ENCODE data around the gene SLC10A3.
A peak's percentile ranks its signal among the peaks of the same experiment; 100 is the strongest.

The SLC10A3 gene

DNA sequence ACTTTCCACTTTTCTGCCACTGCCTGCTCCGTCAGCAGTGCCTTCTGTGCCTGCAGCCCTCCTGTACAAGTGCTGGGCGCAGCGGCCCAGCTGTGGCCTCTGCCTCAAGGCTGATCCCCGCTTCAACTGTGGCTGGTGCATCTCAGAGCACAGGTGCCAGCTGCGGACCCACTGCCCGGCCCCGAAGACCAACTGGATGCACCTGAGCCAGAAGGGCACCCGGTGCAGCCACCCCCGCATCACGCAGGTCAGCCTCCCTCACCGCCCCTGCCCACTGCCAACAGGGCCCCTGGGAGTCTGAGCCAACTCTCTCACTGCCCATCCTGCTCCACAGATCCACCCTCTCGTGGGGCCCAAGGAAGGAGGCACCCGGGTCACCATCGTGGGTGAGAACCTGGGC lies 24.8 kb downstream of the SLC10A3 start:
- DNase-seq (ENCODE audit: low spot score) = no peak

DNA sequence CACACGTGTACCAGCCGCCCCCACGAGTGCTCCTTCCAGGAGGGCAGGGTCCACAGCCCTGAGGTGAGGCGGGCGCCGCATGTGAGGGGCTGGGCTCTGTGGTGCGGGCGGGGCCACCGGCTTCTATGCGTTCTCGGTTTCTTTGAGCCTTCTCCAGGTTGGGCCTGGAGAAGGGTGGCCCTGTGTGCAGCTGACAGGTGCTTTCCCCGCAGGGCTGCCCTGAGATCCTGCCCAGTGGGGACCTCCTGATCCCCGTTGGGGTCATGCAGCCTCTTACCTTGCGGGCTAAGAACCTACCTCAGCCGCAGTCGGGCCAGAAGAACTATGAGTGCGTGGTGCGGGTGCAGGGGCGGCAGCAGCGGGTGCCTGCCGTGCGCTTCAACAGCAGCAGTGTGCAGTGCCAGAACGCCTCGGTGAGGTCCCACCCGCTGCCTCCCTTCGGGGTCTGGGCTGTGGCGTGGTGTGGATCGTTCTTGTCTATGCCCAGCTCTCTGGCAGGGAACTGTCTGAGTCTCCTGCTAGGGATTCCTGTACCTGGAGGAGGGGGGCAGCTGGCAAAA lies 25.5 kb downstream of the SLC10A3 start:
- DNase-seq (ENCODE audit: low spot score) = no peak

DNA sequence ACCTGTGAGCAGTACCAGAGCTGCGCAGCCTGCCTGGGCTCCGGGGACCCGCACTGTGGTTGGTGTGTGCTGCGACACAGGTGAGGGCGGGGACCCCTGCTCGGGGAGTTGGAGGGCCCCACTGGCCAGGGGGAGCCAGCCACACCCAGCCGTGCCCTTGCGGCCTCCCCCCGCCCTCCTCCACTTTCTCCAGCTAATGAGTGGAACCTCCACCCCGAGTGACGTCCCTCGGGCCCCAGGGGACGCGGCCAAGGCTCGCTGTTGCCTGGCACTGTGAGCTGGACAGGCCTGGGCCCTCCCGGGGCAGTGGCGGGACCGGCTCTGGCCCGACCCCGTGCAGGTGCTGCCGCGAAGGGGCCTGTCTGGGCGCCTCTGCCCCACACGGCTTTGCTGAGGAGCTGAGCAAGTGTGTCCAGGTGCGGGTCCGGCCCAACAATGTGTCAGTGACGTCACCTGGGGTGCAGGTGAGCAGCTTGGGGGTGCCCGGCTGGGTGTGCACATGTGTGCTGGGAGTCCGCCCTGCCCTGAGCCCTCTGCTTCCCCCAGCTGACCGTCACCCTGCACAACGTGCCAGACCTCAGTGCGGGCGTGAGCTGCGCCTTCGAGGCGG lies 26.7 kb downstream of the SLC10A3 start:
- no peak for DNase-seq (ENCODE audit: low spot score)

DNA sequence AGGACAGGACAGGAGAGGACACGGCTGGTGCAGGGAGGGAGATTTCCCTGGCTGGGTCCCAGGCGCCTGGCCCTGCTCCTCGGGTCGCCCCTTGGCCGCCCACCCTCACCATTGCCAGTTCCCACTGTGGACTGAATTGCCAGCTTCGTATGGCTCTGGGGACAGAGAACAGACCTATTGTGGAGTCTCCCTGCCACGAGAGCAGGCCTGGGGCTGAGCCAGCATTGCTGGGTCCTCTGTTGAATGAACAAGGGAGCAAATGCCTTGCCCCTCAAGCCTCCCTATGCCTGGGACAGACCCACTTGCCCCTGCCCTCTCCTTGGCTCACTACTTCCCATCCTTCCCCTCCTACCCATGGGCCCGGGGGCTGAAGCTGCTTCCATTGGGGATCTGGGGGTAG lies 28.0 kb downstream of the SLC10A3 start:
- no peak for DNase-seq (ENCODE audit: low spot score)

DNA sequence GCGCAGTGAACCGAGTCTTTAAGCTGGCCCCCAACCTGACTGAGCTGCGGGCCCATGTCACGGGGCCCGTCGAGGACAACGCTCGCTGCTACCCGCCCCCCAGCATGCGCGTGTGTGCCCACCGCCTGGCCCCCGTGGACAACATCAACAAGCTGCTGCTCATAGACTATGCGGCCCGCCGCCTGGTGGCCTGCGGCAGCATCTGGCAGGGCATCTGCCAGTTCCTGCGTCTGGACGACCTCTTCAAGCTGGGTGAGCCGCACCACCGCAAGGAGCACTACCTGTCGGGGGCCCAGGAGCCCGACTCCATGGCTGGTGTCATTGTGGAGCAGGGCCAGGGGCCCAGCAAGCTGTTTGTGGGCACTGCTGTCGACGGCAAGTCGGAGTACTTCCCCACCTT lies 30.1 kb downstream of the SLC10A3 start:
- no peak for DNase-seq (ENCODE audit: low spot score)

DNA sequence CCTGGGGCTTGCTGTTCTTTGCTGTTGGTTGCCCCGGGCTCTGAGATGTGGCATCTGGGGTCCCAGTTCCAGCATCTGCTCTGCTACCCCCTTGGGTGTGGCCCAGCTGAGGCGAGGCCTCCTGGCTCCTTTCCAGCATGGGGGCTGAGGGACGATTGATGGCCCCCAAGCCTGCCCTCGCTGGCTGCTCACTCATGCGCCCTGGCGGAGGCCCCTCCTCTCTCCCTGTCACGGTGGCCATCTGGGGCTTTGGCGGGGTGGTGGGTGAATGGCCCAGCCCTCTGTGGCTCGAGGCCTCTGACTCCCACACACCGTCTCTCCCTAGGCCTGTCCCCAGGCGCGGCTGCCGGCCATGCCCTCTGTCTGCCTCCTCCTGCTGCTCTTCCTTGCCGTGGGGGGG lies 30.6 kb downstream of the SLC10A3 start:
- DNase-seq (ENCODE audit: low spot score) = peak; percentile 38

DNA sequence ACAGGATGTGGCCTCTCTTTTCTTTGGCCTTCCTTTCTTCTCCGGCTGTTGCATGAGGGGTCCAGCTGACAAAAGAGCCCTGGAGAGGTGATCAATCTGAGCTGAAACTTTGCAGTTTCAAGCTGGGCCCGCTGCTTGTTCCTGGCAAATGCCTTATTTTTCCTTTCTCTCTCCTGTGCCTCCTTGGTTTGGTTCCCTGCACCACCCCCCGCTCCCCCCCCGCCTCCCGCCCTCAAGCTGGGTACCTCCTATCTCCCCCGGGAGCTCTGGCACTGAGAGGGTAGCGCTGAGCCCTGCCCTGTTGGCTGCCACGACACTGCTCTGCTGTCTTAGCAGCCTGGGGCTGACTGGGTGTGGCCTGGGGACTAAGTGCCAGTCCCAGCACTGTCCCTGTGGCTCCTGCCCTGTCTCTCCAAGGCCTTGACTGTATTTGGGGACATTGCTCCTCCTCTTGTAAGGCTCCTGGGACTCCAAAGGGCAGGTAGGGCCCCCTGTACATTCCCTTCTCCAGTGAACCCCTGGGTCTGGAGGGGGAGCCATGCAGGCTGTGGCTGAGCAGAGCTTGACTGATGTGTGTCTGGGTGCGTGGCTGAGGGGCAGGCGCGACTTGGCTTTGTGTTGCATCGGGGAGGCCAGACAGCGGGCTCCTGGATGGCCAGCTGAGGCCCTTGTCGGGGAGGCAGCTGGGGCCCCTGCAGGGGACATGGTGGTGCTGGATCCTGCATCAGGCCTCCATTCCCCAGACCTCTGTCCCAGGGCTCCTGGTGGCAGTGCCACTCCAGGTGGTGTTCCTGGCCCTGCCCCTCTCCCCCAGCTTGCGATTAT lies 31.3 kb downstream of the SLC10A3 start:
- DNase-seq (ENCODE audit: low spot score) = no peak

DNA sequence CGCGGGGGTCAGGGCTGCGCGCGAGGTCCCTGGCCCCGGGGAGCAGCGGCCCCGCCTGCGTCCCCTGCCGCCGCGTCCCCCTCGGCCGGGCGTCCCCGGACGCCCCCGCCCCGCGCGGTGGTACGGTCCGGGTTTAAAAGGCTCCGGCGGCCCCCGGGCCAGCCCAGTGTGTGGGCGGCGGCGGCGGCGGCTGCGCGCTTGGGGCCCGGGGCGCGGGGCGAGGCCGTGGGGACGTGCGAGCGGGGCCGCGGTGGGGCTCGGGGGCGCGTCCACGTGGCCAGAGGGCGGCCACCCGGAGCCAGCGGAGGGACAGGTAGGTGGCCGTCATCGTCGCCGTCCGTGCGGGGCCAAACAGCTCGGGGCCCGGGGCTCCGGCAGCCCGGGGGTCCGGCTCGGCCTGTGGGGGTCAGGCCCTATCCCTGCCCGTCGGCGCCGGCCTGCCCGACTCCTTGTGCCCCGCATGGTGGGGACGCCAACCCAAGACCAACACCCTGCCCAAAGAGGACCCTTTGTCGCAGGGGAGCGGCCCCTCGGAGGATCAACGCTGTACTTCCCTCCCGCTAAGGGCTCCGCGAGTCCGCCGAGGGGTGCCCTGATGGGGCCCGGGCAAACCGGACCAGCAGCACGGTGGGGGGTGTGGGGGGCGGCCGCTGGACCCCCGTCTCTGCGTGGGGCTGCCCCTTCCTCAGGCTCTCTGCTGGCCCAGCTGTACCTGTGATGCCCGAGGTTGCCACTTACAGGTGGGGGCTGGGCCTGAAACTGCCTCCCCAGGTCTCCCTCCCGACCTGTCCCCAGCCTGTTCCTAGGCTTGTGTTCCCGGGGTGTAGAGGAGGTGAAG lies 32.1 kb downstream of the SLC10A3 start, which contains the start of gene PLXNA3:
Gene PLXNA3 (plus strand): TSS at position 166 of the 838 bp plus-strand sequence. CDS start 1,903 bp downstream, outside the sequence.
- DNase-seq (ENCODE audit: low spot score) = no peak

DNA sequence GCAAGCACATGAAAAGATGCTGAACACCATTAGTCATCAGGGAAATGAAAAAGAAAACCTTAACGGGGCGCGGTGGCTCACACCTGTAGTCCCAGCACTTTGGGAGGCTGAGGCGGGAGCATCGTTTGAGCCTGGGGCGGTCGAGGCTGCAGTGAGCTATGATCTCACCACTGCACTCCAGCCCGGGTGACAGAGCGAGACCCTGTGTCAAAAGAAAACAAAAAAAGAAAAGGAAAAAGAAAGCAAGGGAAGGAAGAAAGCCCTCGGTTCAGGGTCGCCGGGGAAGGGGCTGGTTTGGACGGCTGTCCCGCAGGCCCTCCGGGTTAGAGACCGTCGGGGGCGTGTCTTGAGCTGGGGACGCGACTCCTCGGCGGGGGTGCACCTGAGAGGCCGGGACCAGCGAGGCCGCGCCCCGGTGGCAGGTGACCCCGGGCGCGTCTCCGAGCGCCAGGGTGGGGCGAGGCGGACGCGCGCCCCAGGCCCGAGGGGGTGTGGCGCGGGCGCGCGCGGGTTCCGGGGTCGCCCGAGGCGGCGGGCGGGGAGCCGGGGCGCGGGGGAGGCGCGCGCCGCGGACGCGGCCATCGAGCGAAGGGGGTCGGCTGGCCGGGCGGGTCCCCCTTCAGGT lies 32.8 kb downstream of the SLC10A3 start:
- DNase-seq (ENCODE audit: low spot score) = no peak

DNA sequence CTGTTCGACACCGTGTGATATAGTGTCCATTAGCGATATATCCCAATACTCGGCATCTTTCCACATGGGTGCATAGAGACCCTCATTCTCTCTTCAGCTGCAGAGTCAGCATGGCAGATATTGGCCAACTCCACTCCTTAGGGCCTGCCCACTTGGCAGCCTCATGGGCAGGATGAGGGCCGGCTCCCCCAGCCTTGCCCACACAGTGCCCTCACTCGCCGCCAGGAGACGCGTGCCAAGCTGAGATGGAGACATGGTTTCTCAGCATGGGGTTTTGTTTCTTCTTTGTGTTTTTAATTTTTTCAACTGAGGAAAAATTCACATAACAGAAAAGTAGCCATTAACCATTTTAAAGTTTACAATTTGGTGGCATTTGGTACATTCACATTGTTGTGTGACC lies 37.6 kb downstream of the SLC10A3 start:
- no peak for DNase-seq (ENCODE audit: low spot score)

DNA sequence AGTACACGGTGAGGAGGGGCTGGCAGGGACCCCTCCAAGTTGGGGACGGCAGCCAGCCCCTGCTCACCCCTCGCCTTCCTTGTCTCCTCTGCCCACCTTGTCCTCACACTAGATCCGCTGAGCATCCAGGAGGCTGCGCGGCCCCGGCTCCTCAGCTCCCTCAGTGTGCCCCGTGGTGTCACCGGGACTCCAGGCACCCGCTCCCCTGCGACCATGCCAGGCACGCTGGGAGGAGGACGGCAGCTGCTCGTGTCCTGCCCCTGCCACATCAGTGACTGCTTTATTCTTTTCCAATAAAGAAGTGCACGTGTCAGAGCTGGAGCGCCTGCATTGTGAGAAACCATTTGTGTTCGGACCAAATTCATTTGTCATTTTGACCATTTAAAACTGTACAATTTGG lies 40.1 kb downstream of the SLC10A3 start:
- DNase-seq (ENCODE audit: low spot score) = no peak

DNA sequence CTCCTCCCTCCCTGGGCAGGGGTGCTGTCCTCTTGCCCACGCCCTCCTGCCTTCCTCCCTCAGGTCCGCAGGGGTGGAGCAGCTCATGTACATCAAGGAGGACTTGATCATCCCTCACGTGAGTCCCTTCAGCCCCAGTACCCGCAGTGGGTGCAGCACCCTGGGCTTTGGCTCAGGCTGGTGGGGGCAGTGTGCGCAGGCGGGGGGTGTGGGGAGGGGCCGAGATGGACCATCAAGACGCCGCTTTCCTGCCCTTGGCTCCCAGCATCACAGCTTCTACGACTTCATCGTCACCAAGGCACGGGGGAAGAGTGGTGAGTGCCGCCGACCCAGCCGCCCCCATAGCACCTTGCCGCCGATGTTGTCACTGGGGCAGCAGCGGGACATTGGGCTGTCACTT lies 40.8 kb downstream of the SLC10A3 start:
- no peak for DNase-seq (ENCODE audit: low spot score)

DNA sequence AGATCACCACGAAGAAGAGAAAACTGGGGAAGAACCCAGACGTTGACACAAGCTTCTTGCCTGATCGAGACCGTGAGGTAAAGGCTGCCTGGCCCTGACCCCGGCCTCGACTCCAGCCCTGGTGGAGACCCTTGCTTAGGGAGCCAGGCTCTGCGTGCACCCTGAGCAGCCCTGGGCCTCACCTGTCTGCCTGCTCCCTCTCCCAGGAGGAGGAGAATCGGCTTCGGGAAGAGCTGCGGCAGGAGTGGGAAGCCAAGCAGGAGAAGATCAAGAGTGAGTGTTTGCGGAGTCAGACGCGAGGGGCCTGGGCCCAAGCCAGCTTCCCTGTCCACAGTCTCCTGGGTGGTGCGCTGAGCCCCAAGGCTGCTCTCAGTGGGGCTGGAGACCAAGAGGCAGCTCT lies 41.9 kb downstream of the SLC10A3 start:
- DNase-seq (ENCODE audit: low spot score) = no peak

DNA sequence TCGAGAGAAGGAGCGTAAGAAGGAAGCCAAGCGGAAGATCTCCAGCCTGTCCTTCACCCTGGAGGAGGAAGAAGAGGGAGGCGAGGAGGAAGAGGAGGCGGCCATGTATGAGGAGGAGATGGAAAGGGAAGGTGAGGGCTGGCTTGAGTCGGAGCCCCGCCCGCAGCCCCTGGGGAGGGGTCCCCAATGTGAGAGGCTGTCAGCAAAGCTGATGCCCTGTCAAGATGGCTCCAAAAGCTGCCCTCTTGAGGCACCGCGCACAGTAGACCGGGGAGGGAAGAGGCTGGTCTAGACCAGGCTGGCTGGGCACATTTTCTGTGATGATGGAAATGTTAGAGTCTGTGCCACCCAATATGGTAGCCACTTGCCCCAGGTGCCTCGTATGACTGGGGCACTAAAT lies 44.0 kb downstream of the SLC10A3 start:
- DNase-seq (ENCODE audit: low spot score) = no peak

DNA sequence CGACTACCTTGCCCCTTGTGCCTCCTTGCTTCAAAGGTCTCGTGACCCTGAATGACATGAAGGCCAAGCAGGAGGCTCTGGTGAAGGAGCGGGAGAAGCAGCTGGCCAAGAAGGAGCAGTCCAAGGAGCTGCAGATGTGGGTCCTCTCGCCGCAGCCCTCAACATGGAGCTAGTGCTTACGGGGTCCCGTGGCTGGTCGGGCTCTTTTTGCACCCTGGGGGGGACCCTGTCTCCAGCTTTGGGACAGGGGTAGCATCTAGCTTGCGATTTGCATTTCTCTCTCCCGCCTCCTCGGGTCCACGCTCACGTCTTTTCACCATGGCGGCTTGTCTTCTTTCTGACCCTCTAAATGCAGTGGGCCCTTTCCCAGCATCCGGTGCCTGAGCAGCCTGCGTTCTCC lies 44.7 kb downstream of the SLC10A3 start:
- no peak for DNase-seq (ENCODE audit: low spot score)

DNA sequence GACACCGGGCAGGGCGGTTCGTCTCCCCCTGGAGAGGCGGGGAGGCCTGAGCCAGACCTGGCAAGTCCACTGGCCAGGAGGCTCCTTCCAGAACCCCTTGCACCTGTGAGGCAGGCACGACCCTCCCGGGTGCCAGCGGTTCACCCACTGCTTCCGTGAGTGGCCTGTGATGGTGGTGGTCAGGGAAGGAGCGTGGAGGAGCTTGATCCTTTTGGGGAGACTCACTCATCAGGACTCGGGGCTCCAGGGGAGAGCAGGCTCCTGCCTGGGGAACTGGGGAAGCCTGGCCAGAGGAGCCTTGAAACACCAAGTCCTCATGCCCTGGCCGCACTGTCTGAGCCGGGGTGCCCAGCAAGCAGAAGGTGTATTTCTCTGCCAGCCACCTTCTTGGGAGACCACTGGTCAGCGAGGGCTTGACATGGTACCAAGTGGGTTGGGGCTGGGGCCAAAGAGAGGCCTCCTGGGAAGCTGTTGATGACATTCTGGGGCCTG lies 45.6 kb downstream of the SLC10A3 start:
- DNase-seq (ENCODE audit: low spot score) = no peak

DNA sequence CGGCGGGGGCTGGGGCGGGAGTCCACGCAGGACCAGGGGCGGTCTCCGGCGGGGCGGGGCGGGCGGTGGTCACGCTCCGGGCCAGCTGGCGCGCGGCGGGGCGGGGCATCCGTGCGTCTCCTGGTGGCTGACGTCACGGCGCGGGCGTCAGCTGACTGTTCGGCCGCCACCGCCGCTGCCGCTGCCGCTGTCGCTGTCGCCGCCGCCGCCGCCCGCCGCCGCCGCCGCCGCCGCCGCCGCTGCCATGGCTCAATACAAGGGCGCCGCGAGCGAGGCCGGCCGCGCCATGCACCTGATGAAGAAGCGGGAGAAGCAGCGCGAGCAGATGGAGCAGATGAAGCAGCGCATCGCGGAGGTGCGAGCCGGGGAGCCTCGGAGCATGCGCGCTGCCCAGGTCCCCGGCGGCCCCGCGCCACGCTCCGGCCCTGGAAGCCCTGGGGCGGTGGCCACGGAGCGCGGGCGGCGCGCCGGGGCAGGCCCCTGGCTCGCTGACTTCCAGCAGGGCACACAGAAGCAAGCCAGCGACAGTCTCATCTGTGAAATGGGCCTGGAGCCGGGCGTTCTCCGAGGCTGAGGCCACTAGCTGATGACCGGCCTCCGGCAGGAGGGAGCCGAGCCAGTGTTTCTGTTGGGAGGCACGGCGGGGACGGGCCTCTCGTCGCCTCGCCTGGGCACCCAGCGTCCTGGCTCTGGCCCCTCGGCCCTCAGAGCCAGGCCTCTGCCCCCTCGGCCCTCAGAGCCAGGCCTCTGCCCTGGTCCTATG lies 46.3 kb downstream of the SLC10A3 start, which contains the start of gene FAM50A:
Gene FAM50A (plus strand): TSS at position 150 of the 763 bp plus-strand sequence. CDS start 95 bp downstream, at position 245.
- DNase-seq (ENCODE audit: low spot score) = peak; percentile 38

DNA sequence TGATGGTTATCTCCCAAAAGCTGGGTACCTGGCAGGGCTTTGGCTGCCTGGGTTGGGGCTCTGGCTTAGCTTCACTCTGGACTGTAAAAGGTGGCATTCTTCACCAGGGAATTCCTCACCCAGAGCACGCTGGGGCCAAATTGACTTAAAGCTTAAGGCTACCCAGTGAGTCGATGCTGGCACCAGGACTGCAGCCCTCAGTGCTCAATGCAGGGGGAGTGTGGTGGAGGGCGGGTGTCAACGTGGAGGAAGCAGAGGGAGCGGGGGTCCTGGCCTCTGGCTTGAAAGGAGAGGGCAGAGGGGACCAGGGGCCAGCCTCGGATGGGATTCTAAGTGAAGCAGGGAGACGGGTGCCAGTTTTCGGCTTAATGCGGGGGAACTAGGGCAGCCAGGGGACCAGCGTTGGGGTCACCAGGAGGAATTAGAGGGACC lies 46.9 kb downstream of the SLC10A3 start:
- no peak for DNase-seq (ENCODE audit: low spot score)

DNA sequence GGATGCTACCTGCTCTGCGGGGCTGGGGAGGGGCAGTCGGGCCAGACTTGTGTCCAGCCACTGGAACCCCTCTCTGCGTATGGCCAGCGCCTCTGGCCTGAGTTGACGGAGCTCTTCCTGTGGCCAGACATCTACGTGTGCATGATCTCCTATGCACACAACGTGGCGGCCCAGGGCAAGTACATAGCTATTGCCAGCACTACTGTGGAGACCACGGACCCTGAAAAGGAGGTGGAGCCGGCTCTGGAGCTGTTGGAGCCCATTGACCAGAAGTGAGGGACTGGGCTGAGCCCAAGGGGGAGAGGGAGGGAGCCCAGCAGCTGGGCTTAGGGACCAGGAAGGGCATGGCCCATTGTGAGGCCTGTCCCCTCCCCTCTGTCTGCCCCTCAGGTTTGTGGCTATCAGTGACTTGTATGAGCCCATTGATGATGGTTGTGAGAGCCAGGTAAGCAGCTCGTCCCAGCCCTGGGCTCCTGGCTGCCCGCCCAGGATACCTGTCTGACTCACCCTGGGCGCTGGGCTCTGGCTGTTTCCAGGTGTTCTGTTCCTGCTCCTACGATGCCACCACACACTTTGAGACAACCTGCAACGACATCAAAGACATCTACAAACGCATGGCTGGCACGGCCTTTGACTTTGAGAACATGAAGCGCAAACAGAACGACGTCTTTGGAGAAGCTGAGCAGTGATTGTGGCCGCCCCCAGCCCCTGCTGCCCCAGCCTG lies 48.3 kb downstream of the SLC10A3 start:
- no peak for DNase-seq (ENCODE audit: low spot score)

DNA sequence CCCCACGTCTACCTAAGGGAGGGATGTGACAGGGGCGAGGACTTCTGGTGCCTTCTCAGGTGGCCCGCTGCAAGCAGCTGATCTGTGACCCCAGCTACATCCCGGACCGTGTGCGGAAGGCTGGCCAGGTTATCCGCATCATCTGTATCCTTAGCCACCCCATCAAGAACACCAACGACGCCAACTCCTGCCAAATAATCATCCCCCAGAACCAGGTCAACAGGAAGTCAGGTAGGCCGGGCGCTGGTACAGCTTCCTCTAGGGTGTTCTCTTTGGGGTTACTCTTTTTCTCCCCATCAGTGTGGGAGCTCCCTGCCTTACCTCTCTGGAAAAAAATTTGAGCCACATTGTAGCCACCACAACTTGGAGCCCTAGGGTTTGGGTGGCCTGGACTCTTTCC lies 48.9 kb downstream of the SLC10A3 start:
- DNase-seq (ENCODE audit: low spot score) = no peak
